HEK293 (cell line): ENCODE measurements around the gene SLC16A5.
"Not testable (repeated sequence)": the region's sequence is repeated elsewhere in the genome, so short reads cannot be mapped to it uniquely, and the experiment has no call there.

Experiments
- CTCF ChIA-PET: fragments of 350-600 bp; formaldehyde crosslinking; extraction: SDS; loops from one replicate; lab custom pipeline; 2021; ENCODE audit warnings: antibody characterized with exemption; lab: Yijun Ruan, JAX
- POLR2A ChIA-PET: fragments of 300-600 bp; formaldehyde crosslinking; extraction: SDS; loops from one replicate; lab custom pipeline; 2020; ENCODE audit warnings: antibody characterized with exemption, inconsistent platforms; lab: Yijun Ruan, JAX
- H3K27ac ChIP-seq: fragments of 200-500 bp; sonication (Bioruptor generic); 2 replicates; pipeline ENCODE4 v1.5.1; 2014; ENCODE audit warnings: low read depth, low read length, control low read depth, inconsistent platforms; ENCODE audit errors: extremely low read depth
- H3K36me3 ChIP-seq, 2 experiments: fragments of 200-500 bp in 1 of 2; sonication (Bioruptor generic) in 1 of 2; 1 replicate in 1 of 2; 2 replicates in 1 of 2; pipeline ENCODE4 v1.5.1; 2014 to 2017; ENCODE audit warnings: inconsistent platforms in 2 of 2, low read length in 2 of 2; ENCODE audit not compliant: control insufficient read depth in 2 of 2, insufficient read depth in 1 of 2
- H3K4me1 ChIP-seq: fragments of 200-500 bp; sonication (Bioruptor generic); 2 replicates; pipeline ENCODE4 v1.5.1; 2014; ENCODE audit warnings: mild to moderate bottlenecking, low read length, inconsistent platforms; ENCODE audit not compliant: control insufficient read depth, insufficient read depth
- H3K4me3 ChIP-seq: 2 replicates; pipeline ENCODE4 v1.5.1; 2011; ENCODE audit warnings: low read depth, mild to moderate bottlenecking, control low read depth, low read length, moderate library complexity
- H3K9me3 ChIP-seq: fragments of 200-500 bp; sonication (Bioruptor generic); 2 replicates; pipeline ENCODE4 v1.5.1; 2014; ENCODE audit warnings: low read depth, low read length, inconsistent platforms; ENCODE audit not compliant: control insufficient read depth, insufficient read depth
- BCL11B ChIP-seq: fragments of 450-650 bp; formaldehyde crosslinking; IDR thresholded peaks from 2 replicates; pipeline ENCODE4 v1.5.1; 2016; ENCODE audit warnings: low read depth, missing biosample characterization, missing genetic modification characterization
- GLIS1 ChIP-seq: fragments of 450-650 bp; formaldehyde crosslinking; IDR thresholded peaks from 2 replicates; pipeline ENCODE4 v1.5.1; 2016; ENCODE audit warnings: missing biosample characterization, missing genetic modification characterization
- OSR2 ChIP-seq: fragments of 450-650 bp; formaldehyde crosslinking; IDR thresholded peaks from 2 replicates; pipeline ENCODE4 v1.5.1; 2016; ENCODE audit warnings: missing biosample characterization, missing genetic modification characterization
- WT1 ChIP-seq: fragments of 450-650 bp; formaldehyde crosslinking; IDR thresholded peaks from 2 replicates; pipeline ENCODE4 v1.5.1; 2016; ENCODE audit warnings: missing biosample characterization, missing genetic modification characterization
- ZFHX2 ChIP-seq: fragments of 450-650 bp; formaldehyde crosslinking; conservative IDR thresholded peaks from 2 replicates; pipeline ENCODE4 v1.5.1; 2016; ENCODE audit warnings: missing biosample characterization, missing genetic modification characterization
- ZNF202 ChIP-seq: fragments of 450-650 bp; formaldehyde crosslinking; IDR thresholded peaks from 2 replicates; pipeline ENCODE4 v1.5.1; 2016; ENCODE audit warnings: missing biosample characterization, missing genetic modification characterization, borderline replicate concordance
- ZNF398 ChIP-seq: fragments of 450-650 bp; formaldehyde crosslinking; IDR thresholded peaks from 2 replicates; pipeline ENCODE4 v1.5.1; 2017; ENCODE audit warnings: missing biosample characterization, missing genetic modification characterization
- ZNF521 ChIP-seq: fragments of 450-650 bp; formaldehyde crosslinking; IDR thresholded peaks from 2 replicates; pipeline ENCODE4 v1.5.1; 2017; ENCODE audit warnings: missing biosample characterization, mild to moderate bottlenecking, missing genetic modification characterization
- ZNF600 ChIP-seq: fragments of 450-650 bp; formaldehyde crosslinking; IDR thresholded peaks from 2 replicates; pipeline ENCODE4 v1.5.1; 2016; ENCODE audit warnings: missing biosample characterization, missing genetic modification characterization
- ZNF629 ChIP-seq: fragments of 450-650 bp; formaldehyde crosslinking; IDR thresholded peaks from 2 replicates; pipeline ENCODE4 v1.5.1; 2017; ENCODE audit warnings: missing biosample characterization, missing genetic modification characterization
- ZNF664 ChIP-seq: fragments of 450-650 bp; formaldehyde crosslinking; IDR thresholded peaks from 2 replicates; pipeline ENCODE4 v1.5.1; 2016; ENCODE audit warnings: missing biosample characterization, missing genetic modification characterization
- ZNF747 ChIP-seq: fragments of 450-650 bp; formaldehyde crosslinking; IDR thresholded peaks from 2 replicates; pipeline ENCODE4 v1.5.1; 2016; ENCODE audit warnings: missing biosample characterization, missing genetic modification characterization
- TF ChIP-seq, protein P1 (sequence below): fragments of 450-650 bp; formaldehyde crosslinking; IDR thresholded peaks from 2 replicates; pipeline ENCODE4 v1.5.1; 2016; ENCODE audit warnings: missing biosample characterization, missing genetic modification characterization
- TF ChIP-seq, protein P2 (sequence below): fragments of 450-650 bp; formaldehyde crosslinking; IDR thresholded peaks from 2 replicates; pipeline ENCODE4 v1.5.1; 2016; ENCODE audit warnings: missing biosample characterization, missing genetic modification characterization

Gene SLC16A5

DNA sequence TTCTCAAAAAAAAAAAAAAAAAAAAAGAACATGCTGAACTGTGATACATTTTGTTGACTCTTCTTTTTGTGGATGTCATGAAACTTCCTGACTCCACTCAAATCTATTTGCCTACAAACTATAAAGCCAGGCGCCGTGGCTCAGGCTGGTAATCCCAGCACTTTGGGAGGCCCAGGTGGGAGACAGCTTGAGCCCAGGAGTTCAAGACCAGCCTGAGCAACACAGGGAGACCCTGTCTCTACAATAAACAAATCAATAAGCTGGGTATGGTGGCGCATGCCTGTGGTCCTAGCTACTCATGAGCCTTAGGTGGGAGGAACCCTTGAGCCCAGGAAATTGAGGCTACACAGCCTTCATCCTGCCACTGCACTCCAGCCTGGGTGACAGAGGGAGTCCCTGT, 45.2 kb downstream of the SLC16A5 start:
- ChIA-PET POLR2A (interaction anchor here (0.7 to 3.9 kb wide), 8 partner anchors 8 to 172 kb away, joined by 3 to 20 read pairs (median 4); partner anchors contain the start of gene JPT1), CTCF (interaction anchor here (0.9 to 4.3 kb wide), 10 partner anchors 10 to 172 kb away, joined by 3 to 86 read pairs (median 6); no protein-coding TSS in a partner anchor)
- H3K4me3 ChIP-seq: no peak overlapping the region
- peak overlapping the region; percentile 16; the same call in 1 of the 2 replicates for H3K27ac ChIP-seq
- H3K4me1 ChIP-seq: peaks cover 3% of the 10 kb centered on the region; the same call in 1 of the 2 replicates
- TF ChIP-seq BCL11B (tag by site-specific recombination): no peak
- TF ChIP-seq OSR2: 0 out of 2 replicates have a peak, but pooled peaks have one; percentile 4
- TF ChIP-seq ZNF398 (tag by site-specific recombination): no peak
- peak; percentile 30; the same call in 1 of the 2 replicates for TF ChIP-seq WT1 (tag by site-specific recombination)
- TF ChIP-seq ZFHX2 (tag by site-specific recombination): no peak
- TF ChIP-seq, protein P1, sequence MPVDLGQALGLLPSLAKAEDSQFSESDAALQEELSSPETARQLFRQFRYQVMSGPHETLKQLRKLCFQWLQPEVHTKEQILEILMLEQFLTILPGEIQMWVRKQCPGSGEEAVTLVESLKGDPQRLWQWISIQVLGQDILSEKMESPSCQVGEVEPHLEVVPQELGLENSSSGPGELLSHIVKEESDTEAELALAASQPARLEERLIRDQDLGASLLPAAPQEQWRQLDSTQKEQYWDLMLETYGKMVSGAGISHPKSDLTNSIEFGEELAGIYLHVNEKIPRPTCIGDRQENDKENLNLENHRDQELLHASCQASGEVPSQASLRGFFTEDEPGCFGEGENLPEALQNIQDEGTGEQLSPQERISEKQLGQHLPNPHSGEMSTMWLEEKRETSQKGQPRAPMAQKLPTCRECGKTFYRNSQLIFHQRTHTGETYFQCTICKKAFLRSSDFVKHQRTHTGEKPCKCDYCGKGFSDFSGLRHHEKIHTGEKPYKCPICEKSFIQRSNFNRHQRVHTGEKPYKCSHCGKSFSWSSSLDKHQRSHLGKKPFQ (tag by site-specific recombination): no peak
- TF ChIP-seq ZNF521 (tag by site-specific recombination): no peak
- TF ChIP-seq GLIS1 (tag by site-specific recombination): peak; percentile 27
- no peaks in the 10 kb centered on the region for H3K9me3 ChIP-seq
- peaks cover 30 to 46% of the 10 kb centered on the region in 2 experiments for H3K36me3 ChIP-seq

- H3K36me3 ChIP-seq: peaks cover 37 to 50% of the 10 kb centered on the region in 2 experiments
- POLR2A ChIA-PET: interaction anchor here (0.7 to 2.0 kb wide), 4 partner anchors 10 to 173 kb away, joined by 3 to 7 read pairs (median 4); partner anchors contain the start of gene JPT1
- not testable (repeated sequence) for H3K4me3 ChIP-seq, H3K4me1 ChIP-seq, H3K9me3 ChIP-seq
- peak; percentile 14; the same call in 1 of the 2 replicates for TF ChIP-seq ZNF629
- peak; percentile 73 for TF ChIP-seq ZNF664
- TF ChIP-seq, protein P2, sequence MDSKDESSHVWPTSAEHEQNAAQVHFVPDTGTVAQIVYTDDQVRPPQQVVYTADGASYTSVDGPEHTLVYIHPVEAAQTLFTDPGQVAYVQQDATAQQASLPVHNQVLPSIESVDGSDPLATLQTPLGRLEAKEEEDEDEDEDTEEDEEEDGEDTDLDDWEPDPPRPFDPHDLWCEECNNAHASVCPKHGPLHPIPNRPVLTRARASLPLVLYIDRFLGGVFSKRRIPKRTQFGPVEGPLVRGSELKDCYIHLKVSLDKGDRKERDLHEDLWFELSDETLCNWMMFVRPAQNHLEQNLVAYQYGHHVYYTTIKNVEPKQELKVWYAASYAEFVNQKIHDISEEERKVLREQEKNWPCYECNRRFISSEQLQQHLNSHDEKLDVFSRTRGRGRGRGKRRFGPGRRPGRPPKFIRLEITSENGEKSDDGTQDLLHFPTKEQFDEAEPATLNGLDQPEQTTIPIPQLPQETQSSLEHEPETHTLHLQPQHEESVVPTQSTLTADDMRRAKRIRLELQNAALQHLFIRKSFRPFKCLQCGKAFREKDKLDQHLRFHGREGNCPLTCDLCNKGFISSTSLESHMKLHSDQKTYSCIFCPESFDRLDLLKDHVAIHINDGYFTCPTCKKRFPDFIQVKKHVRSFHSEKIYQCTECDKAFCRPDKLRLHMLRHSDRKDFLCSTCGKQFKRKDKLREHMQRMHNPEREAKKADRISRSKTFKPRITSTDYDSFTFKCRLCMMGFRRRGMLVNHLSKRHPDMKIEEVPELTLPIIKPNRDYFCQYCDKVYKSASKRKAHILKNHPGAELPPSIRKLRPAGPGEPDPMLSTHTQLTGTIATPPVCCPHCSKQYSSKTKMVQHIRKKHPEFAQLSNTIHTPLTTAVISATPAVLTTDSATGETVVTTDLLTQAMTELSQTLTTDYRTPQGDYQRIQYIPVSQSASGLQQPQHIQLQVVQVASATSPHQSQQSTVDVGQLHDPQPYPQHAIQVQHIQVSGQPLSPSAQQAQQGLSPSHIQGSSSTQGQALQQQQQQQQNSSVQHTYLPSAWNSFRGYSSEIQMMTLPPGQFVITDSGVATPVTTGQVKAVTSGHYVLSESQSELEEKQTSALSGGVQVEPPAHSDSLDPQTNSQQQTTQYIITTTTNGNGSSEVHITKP (tag by site-specific recombination): 0 out of 2 replicates have a peak, but pooled peaks have one; percentile 51
- TF ChIP-seq ZNF202 (tag by site-specific recombination): 0 out of 2 replicates have a peak, but pooled peaks have one; percentile 26
- 0 out of 2 replicates have a peak, but pooled peaks have one; percentile 30 for TF ChIP-seq ZNF747 (tag by site-specific recombination)
- peak; percentile 16; the same call in 1 of the 2 replicates for TF ChIP-seq ZNF600 (tag by site-specific recombination)
- TF ChIP-seq, all 188 proteins: peak for 6; not testable (repeated sequence) for 182
- CTCF ChIA-PET: interaction anchor here (0.6 to 1.4 kb wide), 5 partner anchors 20 to 189 kb away, joined by 3 to 6 read pairs (median 4); no protein-coding TSS in a partner anchor
- not testable (repeated sequence) for H3K27ac ChIP-seq
Observed at GRCh38 chr17:75133607-75134347, 46.0 kb downstream of the SLC16A5 start.
